Adrenal gland (tissue), 5 donors: ENCODE data around the gene CDK15.

Experiments used
- POLR2A ChIP-seq, 2 donors: fragments of 450-650 bp; IDR thresholded peaks; one replicate each; pipeline ENCODE4 v1.6.1; 2017; ENCODE audit warnings: antibody characterized with exemption in 2 of 2, mild to moderate bottlenecking in 2 of 2, moderate library complexity in 1 of 2
- TF ChIP-seq, protein P1 (sequence below), 6 experiments: fragments of 450-650 bp in 4 of 6; fragments of 200-600 bp in 2 of 6; sonication (generic) in 1 of 6; IDR thresholded peaks; 1 replicate in 5 of 6; 2 replicates in 1 of 6; pipeline versions ENCODE4 v1.5.1 to v1.8.0; 2016 to 2021; ENCODE audit warnings: antibody characterized with exemption in 6 of 6, mild to moderate bottlenecking in 2 of 6, moderate library complexity in 1 of 6
- donor health status: DM: no; HTN: no; CAD: no.

- TF ChIP-seq, protein P1, sequence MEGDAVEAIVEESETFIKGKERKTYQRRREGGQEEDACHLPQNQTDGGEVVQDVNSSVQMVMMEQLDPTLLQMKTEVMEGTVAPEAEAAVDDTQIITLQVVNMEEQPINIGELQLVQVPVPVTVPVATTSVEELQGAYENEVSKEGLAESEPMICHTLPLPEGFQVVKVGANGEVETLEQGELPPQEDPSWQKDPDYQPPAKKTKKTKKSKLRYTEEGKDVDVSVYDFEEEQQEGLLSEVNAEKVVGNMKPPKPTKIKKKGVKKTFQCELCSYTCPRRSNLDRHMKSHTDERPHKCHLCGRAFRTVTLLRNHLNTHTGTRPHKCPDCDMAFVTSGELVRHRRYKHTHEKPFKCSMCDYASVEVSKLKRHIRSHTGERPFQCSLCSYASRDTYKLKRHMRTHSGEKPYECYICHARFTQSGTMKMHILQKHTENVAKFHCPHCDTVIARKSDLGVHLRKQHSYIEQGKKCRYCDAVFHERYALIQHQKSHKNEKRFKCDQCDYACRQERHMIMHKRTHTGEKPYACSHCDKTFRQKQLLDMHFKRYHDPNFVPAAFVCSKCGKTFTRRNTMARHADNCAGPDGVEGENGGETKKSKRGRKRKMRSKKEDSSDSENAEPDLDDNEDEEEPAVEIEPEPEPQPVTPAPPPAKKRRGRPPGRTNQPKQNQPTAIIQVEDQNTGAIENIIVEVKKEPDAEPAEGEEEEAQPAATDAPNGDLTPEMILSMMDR (IDR thresholded peaks at IDR 0.05) = no peak
- TF ChIP-seq POLR2A (IDR thresholded peaks at IDR 0.05) = no peak
These were observed 17.9 kb downstream of the CDK15 start for GRCh38 chr2:201824212-201824611.
